CD4-positive, alpha-beta T cell (primary cell): ENCODE data around the gene CRELD1. TPM values are rescaled to one million over a fixed set of nuclear protein-coding genes. Genes with fewer than 3 reads are reported as not detected.

ENCODE experiments used
- ATAC-seq: fragments of 200-7000 bp; cut with Tn5 transposase; one replicate; pipeline ENCODE4 v1.10.0; 2022; ENCODE audit warnings: mild to moderate bottlenecking; ENCODE audit not compliant: poor library complexity
- CTCF ChIA-PET: fragments of 350-600 bp; sonication (Branson Sonifier 250); formaldehyde crosslinking; loops from one replicate; lab custom pipeline; 2021; ENCODE audit warnings: antibody characterized with exemption, inconsistent platforms; lab: Charles Lee
- POLR2A ChIA-PET: fragments of 350-600 bp; sonication (Branson Sonifier 250); formaldehyde crosslinking; loops from one replicate; lab custom pipeline; 2021; ENCODE audit warnings: antibody characterized with exemption, inconsistent platforms; lab: Charles Lee
- DNase-seq, 14 experiments: peaks; one replicate each; pipeline ENCODE4 v3.0.0-alpha.2; 2013 to 2020; ENCODE audit warnings: mixed read lengths in 2 of 14
- H3K27ac ChIP-seq, 2 donors: one replicate each; pipeline versions ENCODE4 v1.5.1 to v1.7.0; 2013; ENCODE audit warnings: low read length in 2 of 2, low read depth in 1 of 2, mild to moderate bottlenecking in 1 of 2
- H3K27me3 ChIP-seq, 2 experiments: 1 replicate in 1 of 2; 2 replicates in 1 of 2; pipeline versions ENCODE4 v1.6.1 to v1.7.0; 2013; ENCODE audit warnings: low read length in 2 of 2, control low read depth in 1 of 2, mild to moderate bottlenecking in 1 of 2, moderate library complexity in 1 of 2; ENCODE audit not compliant: insufficient read depth in 2 of 2, control insufficient read depth in 1 of 2
- H3K36me3 ChIP-seq: one replicate; pipeline ENCODE4 v1.6.1; 2013; ENCODE audit warnings: low read length, control low read depth; ENCODE audit not compliant: insufficient read depth
- H3K4me1 ChIP-seq: one replicate; pipeline ENCODE4 v1.6.1; 2013; ENCODE audit warnings: low read length, control low read depth; ENCODE audit not compliant: insufficient read depth
- H3K4me3 ChIP-seq: one replicate; pipeline ENCODE4 v1.5.1; 2013; ENCODE audit warnings: mild to moderate bottlenecking, low read length, moderate library complexity
- H3K9me3 ChIP-seq, 2 experiments: 1 replicate in 1 of 2; 2 replicates in 1 of 2; pipeline versions ENCODE4 v1.6.1 to v1.7.0; 2013; ENCODE audit warnings: low read length in 2 of 2, mild to moderate bottlenecking in 2 of 2, control low read depth in 1 of 2, moderate library complexity in 1 of 2; ENCODE audit not compliant: control insufficient read depth in 1 of 2, insufficient read depth in 1 of 2
- H3K27ac Mint-ChIP-seq: one replicate; pipeline ENCODE4 v1.8.0; 2020; ENCODE audit warnings: mixed read lengths
- H3K27me3 Mint-ChIP-seq: one replicate; pipeline ENCODE4 v1.8.0; 2021; ENCODE audit warnings: mixed read lengths
- H3K36me3 Mint-ChIP-seq: one replicate; pipeline ENCODE4 v1.8.0; 2021; ENCODE audit warnings: low read depth, mixed read lengths
- H3K4me1 Mint-ChIP-seq: one replicate; pipeline ENCODE4 v1.8.0; 2021; ENCODE audit warnings: low read depth, mixed read lengths
- H3K4me3 Mint-ChIP-seq: one replicate; pipeline ENCODE4 v1.8.0; 2020; ENCODE audit warnings: mild to moderate bottlenecking, mixed read lengths
- H3K9me3 Mint-ChIP-seq: one replicate; pipeline ENCODE4 v1.8.0; 2020; ENCODE audit warnings: mixed read lengths
- CTCF ChIP-seq: fragments of 200-600 bp; IDR thresholded peaks from one replicate; pipeline ENCODE4 v1.8.0; 2022; ENCODE audit warnings: antibody characterized with exemption, mild to moderate bottlenecking
- intact Hi-C, 2 experiments: fragments of 100-400 bp; cut with DNase I in 1 of 2; cut with micrococcal nuclease in 1 of 2; formaldehyde crosslinking; loops; one replicate each; pipeline versions ENCODE4 v1.15.1 to v1.9.0; 2023 to 2025; cut with DNase I, micrococcal nuclease
- total RNA-seq, 174 experiments: library from RNA in 2 of 174; stranded (reverse) in 2 of 174; gene quantifications; one replicate each; pipeline ENCODE4 v1.2.3 and lab custom pipeline; 2021 to 2026

The CRELD1 gene
- total RNA-seq, 2 experiments from 2014 or later = 10.7 to 12.4 TPM

GRCh38 chr3:9909221-9910013 lies 24.2 kb upstream of the CRELD1 start:
- Mint-ChIP-seq H3K4me3 (no peak overlapping the region), H3K9me3 (no peaks in the 10 kb centered on the region), H3K27me3 (no peaks in the 10 kb centered on the region), H3K27ac (no peak overlapping the region), H3K4me1 (peaks cover 6% of the 10 kb centered on the region), H3K36me3 (no peaks in the 10 kb centered on the region)
- H3K4me1 ChIP-seq = peaks cover 20% of the 10 kb centered on the region
- no peak for TF ChIP-seq CTCF
- no peaks in the 10 kb centered on the region for H3K9me3 ChIP-seq
- no peaks in the 10 kb centered on the region for H3K27me3 ChIP-seq
- ChIA-PET POLR2A (no interaction called here), CTCF (no interaction called here)
- H3K4me3 ChIP-seq = no peak overlapping the region
- no peaks in the 10 kb centered on the region for H3K36me3 ChIP-seq
- intact Hi-C loops = no loop called here
- H3K27ac ChIP-seq = no peak overlapping the region
- DNase-seq (peak in 3 of 14 experiments; percentile 17 to 54 (median 42)), ATAC-seq (no peak)

- Histone ChIP-seq H3K4me3 (no peak overlapping the region), H3K4me1 (peaks cover 39% of the 10 kb centered on the region), H3K9me3 (no peaks in the 10 kb centered on the region), H3K27me3 (no peaks in the 10 kb centered on the region), H3K27ac (no peak overlapping the region), H3K36me3 (no peaks in the 10 kb centered on the region)
- Mint-ChIP-seq H3K4me1 (peaks cover 19% of the 10 kb centered on the region), H3K27me3 (no peaks in the 10 kb centered on the region), H3K9me3 (no peaks in the 10 kb centered on the region), H3K4me3 (no peak overlapping the region), H3K36me3 (no peaks in the 10 kb centered on the region), H3K27ac (peak overlapping the region; percentile 28)
- intact Hi-C loops = no loop called here
- no peak for TF ChIP-seq CTCF
- DNase-seq (no peak), ATAC-seq (no peak)
- CTCF ChIA-PET = interaction anchor here (0.5 to 1.8 kb wide), 3 partner anchors 21 to 80 kb away, joined by 3 to 12 read pairs (median 3); partner anchors contain the start of gene CRELD1
- POLR2A ChIA-PET = interaction anchor here (0.6 to 2.6 kb wide), 6 partner anchors 10 to 68 kb away, joined by 3 to 17 read pairs (median 3); partner anchors contain the start of genes CRELD1, JAGN1 and RPUSD3
Measured at GRCh38 chr3:9911863-9912262, 21.8 kb upstream of the CRELD1 start.

DNA sequence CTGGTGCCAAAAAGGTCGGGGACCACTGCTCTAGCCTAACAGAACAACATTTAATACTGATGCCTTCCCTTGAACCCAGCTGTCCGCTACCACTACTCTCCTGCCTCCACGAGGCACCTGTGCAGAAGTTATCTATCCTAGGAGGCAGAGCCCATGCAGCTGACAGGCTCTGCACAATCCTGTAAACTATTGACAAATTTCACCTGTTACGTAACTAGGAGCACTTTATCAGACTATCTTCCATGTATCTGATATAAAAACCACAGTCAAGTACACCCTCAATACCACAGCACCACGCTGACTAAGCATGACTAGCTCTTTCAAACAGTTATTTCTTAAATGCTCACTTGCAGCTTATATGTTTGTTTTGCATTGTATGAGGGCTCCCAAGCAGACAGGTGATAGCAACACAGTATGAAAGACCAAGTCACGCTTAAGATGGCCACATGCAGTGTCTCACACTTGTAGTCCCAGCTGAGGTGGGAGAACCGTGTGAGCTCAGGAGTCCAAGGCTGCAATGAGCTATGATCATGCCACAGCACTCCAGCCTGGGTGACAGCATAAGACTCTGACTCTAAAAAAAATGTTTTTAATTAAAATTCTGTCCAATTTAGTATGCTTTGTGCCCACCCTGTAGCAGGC lies 21.2 kb upstream of the CRELD1 start:
- Histone ChIP-seq H3K4me3 (no peak overlapping the region), H3K36me3 (no peaks in the 10 kb centered on the region), H3K4me1 (peaks cover 44% of the 10 kb centered on the region), H3K27me3 (no peaks in the 10 kb centered on the region), H3K9me3 (no peaks in the 10 kb centered on the region), H3K27ac (no peak overlapping the region)
- peak overlapping the region; percentile 0 for H3K4me3 Mint-ChIP-seq
- intact Hi-C loops = no loop called here
- peak overlapping the region; percentile 28 for H3K27ac Mint-ChIP-seq
- no peaks in the 10 kb centered on the region for H3K36me3 Mint-ChIP-seq
- no peaks in the 10 kb centered on the region for H3K9me3 Mint-ChIP-seq
- DNase-seq (peak in 4 of 14 experiments; percentile 45 to 55 (median 48)), ATAC-seq (peak; percentile 54)
- ChIA-PET CTCF (interaction anchor here (0.5 to 1.8 kb wide), 3 partner anchors 21 to 81 kb away, joined by 3 to 12 read pairs (median 3); partner anchors contain the start of gene CRELD1), POLR2A (interaction anchor here (0.6 to 2.6 kb wide), 5 partner anchors 11 to 69 kb away, joined by 3 to 17 read pairs (median 3); partner anchors contain the start of genes CRELD1, JAGN1 and RPUSD3)
- no peaks in the 10 kb centered on the region for H3K27me3 Mint-ChIP-seq
- TF ChIP-seq CTCF = no peak
- peaks cover 19% of the 10 kb centered on the region for H3K4me1 Mint-ChIP-seq
